IMR-90 (cell line): ENCODE results near the gene GOLPH3L. TPM values are rescaled to one million over a fixed set of nuclear protein-coding genes. Genes with fewer than 3 reads are reported as not detected.

Experiments used
- ELK1 ChIP-seq: fragments of 150-350 bp; IDR thresholded peaks from 2 replicates; pipeline ENCODE4 v1.6.1; 2016; ENCODE audit warnings: low read depth, mild to moderate bottlenecking, low read length, moderate library complexity, borderline replicate concordance
- RCOR1 ChIP-seq: IDR thresholded peaks from 2 replicates; pipeline ENCODE4 v1.6.1; 2012; ENCODE audit warnings: mild to moderate bottlenecking, low read length, improper control_type of control experiment; ENCODE audit not compliant: insufficient replicate concordance
- SMC3 ChIP-seq: fragments of 150-350 bp; IDR thresholded peaks from 2 replicates; pipeline ENCODE4 v1.6.1; 2016; ENCODE audit warnings: low read depth, mild to moderate bottlenecking, antibody characterized with exemption, low read length, moderate library complexity
- polyA plus RNA-seq, 3 experiments: library from polyadenylated mRNA; depleted of rRNA; stranded (reverse); fragments of >200 nt; gene quantifications; 2 replicates each; pipeline ENCODE4 v1.2.3, GENCODE V29; 2012; ENCODE audit warnings: low replicate concordance in 1 of 3
- total RNA-seq: library from RNA; depleted of rRNA; stranded (reverse); fragments of >200 nt; gene quantifications from 2 replicates; pipeline ENCODE4 v1.2.3, GENCODE V29; 2012

The GOLPH3L gene
- total and polyA plus RNA-seq, 2 of the 4 experiments (the other 2 are of a cell fraction): 9.5 to 11.0 TPM

- no peak for TF ChIP-seq ELK1
- TF ChIP-seq SMC3: no peak
- no peak for TF ChIP-seq RCOR1
Observed at GRCh38 chr1:150629115-150629928, 67.6 kb downstream of the GOLPH3L start, which contains the start of gene ENSA (continued).
